ENCODE results near the gene PUM1. TPM values are rescaled to one million over a fixed set of nuclear protein-coding genes. Genes with fewer than 3 reads are reported as not detected.
"Not testable (repeated sequence)": the region's sequence is repeated elsewhere in the genome, so short reads cannot be mapped to it uniquely, and the experiment has no call there.

Gene PUM1
- total RNA-seq, 1 experiment from 2014 or later = 109 TPM

- BruUV-seq (replicated peaks) = no TSS peak
- H3K4me1 ChIP-seq (ENCODE audit: control insufficient read depth, insufficient read depth, low read length) = peaks cover 16% of the 10 kb centered on the region; the same call in 1 of the 2 replicates
- in situ Hi-C loops (cut with HindIII; ENCODE audit: low pct_unique_long_range_greater_than_20kb, low sequenced_read_pairs) (no loop called here), intact Hi-C loops (cut with micrococcal nuclease; ENCODE audit: unreplicated experiment) (no loop called here)
- ATAC-seq = no peak
- ChIA-PET POLR2A (no interaction called here), CTCF (no interaction called here)
- no peaks in the 10 kb centered on the region for H3K9me3 ChIP-seq (ENCODE audit: control insufficient read depth, insufficient read depth, low read depth, low read length)
- TF ChIP-seq SIN3A (IDR thresholded peaks at IDR 0.05; ENCODE audit: borderline replicate concordance, insufficient read depth, low read depth, low read length) = no peak
- no peak for TF ChIP-seq TCF7L2 (IDR thresholded peaks at IDR 0.05; ENCODE audit: low read depth, low read length)
- TF ChIP-seq POLR2AphosphoS5 (IDR thresholded peaks at IDR 0.05; ENCODE audit: low read depth, low read length) = no peak
- TF ChIP-seq CTCF (IDR thresholded peaks at IDR 0.05) = no peak
- TF ChIP-seq REST (IDR thresholded peaks at IDR 0.05; ENCODE audit: insufficient read depth in 1 of 2, low read depth in 2 of 2, low read length in 1 of 2) = no peak
- no peaks in the 10 kb centered on the region for H3K27me3 ChIP-seq (ENCODE audit: control insufficient read depth, insufficient read depth, low read length)
- peaks cover 10% of the 10 kb centered on the region; the same call in 1 of the 2 replicates for H3K36me3 ChIP-seq (ENCODE audit: control insufficient read depth, insufficient read depth, low read length)
- H3K4me3 ChIP-seq (ENCODE audit: low read depth in 2 of 2, low read length in 2 of 2) = peak overlapping the region; percentile 90 to 98
- DNase-seq (ENCODE audit: low read depth, low spot score) = no peak
- peak overlapping the region; percentile 99 for H3K27ac ChIP-seq (ENCODE audit: low read length)
Measured at GRCh38 chr1:31063631-31064030, 1.9 kb downstream of the PUM1 start.

GRCh38 chr1:31062867-31063380 lies 2.6 kb downstream of the PUM1 start:
- no peaks in the 10 kb centered on the region for H3K27me3 ChIP-seq (ENCODE audit: control insufficient read depth, insufficient read depth, low read length)
- CTCF ChIA-PET = no interaction called here
- in situ Hi-C loops (cut with HindIII; ENCODE audit: low pct_unique_long_range_greater_than_20kb, low sequenced_read_pairs) = no loop called here
- H3K27ac ChIP-seq (ENCODE audit: low read length) = peak overlapping the region; percentile 99
- H3K4me1 ChIP-seq (ENCODE audit: control insufficient read depth, insufficient read depth, low read length) = peaks cover 16% of the 10 kb centered on the region; the same call in 1 of the 2 replicates
- ATAC-seq (no peak), DNase-seq (ENCODE audit: low read depth, low spot score) (no peak)
- no peaks in the 10 kb centered on the region for H3K9me3 ChIP-seq (ENCODE audit: control insufficient read depth, insufficient read depth, low read depth, low read length)
- intact Hi-C loops (cut with micrococcal nuclease; ENCODE audit: unreplicated experiment) = no loop called here
- peak overlapping the region; percentile 90 to 98 for H3K4me3 ChIP-seq (ENCODE audit: low read depth in 2 of 2, low read length in 2 of 2)
- TF ChIP-seq SIN3A (IDR thresholded peaks at IDR 0.05; ENCODE audit: borderline replicate concordance, insufficient read depth, low read depth, low read length) = no peak
- TF ChIP-seq REST (IDR thresholded peaks at IDR 0.05; ENCODE audit: insufficient read depth in 1 of 2, low read depth in 2 of 2, low read length in 1 of 2) = no peak
- no peak for TF ChIP-seq POLR2AphosphoS5 (IDR thresholded peaks at IDR 0.05; ENCODE audit: low read depth, low read length)
- TF ChIP-seq TCF7L2 (IDR thresholded peaks at IDR 0.05; ENCODE audit: low read depth, low read length) = no peak
- TF ChIP-seq CTCF (IDR thresholded peaks at IDR 0.05) = no peak
- BruUV-seq (replicated peaks) = no TSS peak
- POLR2A ChIA-PET = no interaction called here
- H3K36me3 ChIP-seq (ENCODE audit: control insufficient read depth, insufficient read depth, low read length) = peaks cover 10% of the 10 kb centered on the region; the same call in 1 of the 2 replicates

- in situ Hi-C loops (cut with HindIII; ENCODE audit: low pct_unique_long_range_greater_than_20kb, low sequenced_read_pairs); intact Hi-C loops (cut with micrococcal nuclease; ENCODE audit: unreplicated experiment); DNase-seq (ENCODE audit: low read depth, low spot score): not testable (repeated sequence)
Measured at GRCh38 chr1:31062162-31062866, 3.2 kb downstream of the PUM1 start.

More at GRCh38 chr1:31062162-31062866, 3.2 kb downstream of the PUM1 start:
- Histone ChIP-seq H3K27ac (ENCODE audit: low read length) (peak overlapping the region; percentile 99; the same call in 1 of the 2 replicates), H3K4me1 (ENCODE audit: control insufficient read depth, insufficient read depth, low read length) (peaks cover 16% of the 10 kb centered on the region; the same call in 1 of the 2 replicates), H3K4me3 (ENCODE audit: low read depth in 2 of 2, low read length in 2 of 2) (peak overlapping the region; percentile 90 to 98), H3K36me3 (ENCODE audit: control insufficient read depth, insufficient read depth, low read length) (peaks cover 13% of the 10 kb centered on the region)
- H3K9me3 ChIP-seq (ENCODE audit: control insufficient read depth, insufficient read depth, low read depth, low read length); BruUV-seq (replicated peaks); CTCF ChIA-PET; H3K27me3 ChIP-seq (ENCODE audit: control insufficient read depth, insufficient read depth, low read length); POLR2A ChIA-PET; ATAC-seq: not testable (repeated sequence)

Measured in Panc1 (cell line).